HepG2 (cell line): ENCODE measurements around the gene MAMSTR. TPM values are rescaled to one million over a fixed set of nuclear protein-coding genes. Genes with fewer than 3 reads are reported as not detected.
A peak's percentile ranks its signal among the peaks of the same experiment; 100 is the strongest.

ENCODE experiments used
- ELF4 ChIP-seq: sonication (generic); formaldehyde crosslinking; IDR thresholded peaks from 2 replicates; pipeline ENCODE4 v1.5.0; 2020; ENCODE audit warnings: missing genetic modification reagents, mild to moderate bottlenecking, moderate library complexity, borderline replicate concordance
- HDAC1 ChIP-seq: sonication (generic); formaldehyde crosslinking; IDR thresholded peaks from 2 replicates; pipeline ENCODE4 v1.5.1; 2020; ENCODE audit warnings: mild to moderate bottlenecking, missing genetic modification reagents
- MEF2D ChIP-seq: sonication (generic); formaldehyde crosslinking; IDR thresholded peaks from 2 replicates; pipeline ENCODE4 v1.5.1; 2020; ENCODE audit warnings: mild to moderate bottlenecking, missing genetic modification reagents
- NCOA1 ChIP-seq: sonication (generic); formaldehyde crosslinking; IDR thresholded peaks from 2 replicates; pipeline ENCODE4 v1.9.0; 2021; ENCODE audit warnings: missing genetic modification reagents
- NFE2L1 ChIP-seq: sonication (generic); formaldehyde crosslinking; IDR thresholded peaks from 2 replicates; pipeline ENCODE4 v1.4.0; 2020; ENCODE audit warnings: missing genetic modification reagents, mild to moderate bottlenecking, borderline replicate concordance
- NFIC ChIP-seq: IDR thresholded peaks from 2 replicates; pipeline ENCODE4 v1.6.1; 2012; ENCODE audit warnings: mild to moderate bottlenecking, low read length, inconsistent platforms
- PCBP2 ChIP-seq: fragments of 200-400 bp; formaldehyde crosslinking; optimal IDR thresholded peaks from 2 replicates; pipeline ENCODE3; 2018; ENCODE audit warnings: low read length, low read depth; ENCODE audit not compliant: poor library complexity, severe bottlenecking
- RFXAP ChIP-seq: sonication (generic); formaldehyde crosslinking; IDR thresholded peaks from 2 replicates; pipeline ENCODE4 v1.4.0; 2020; ENCODE audit warnings: missing genetic modification reagents, borderline replicate concordance
- SATB2 ChIP-seq: sonication (generic); formaldehyde crosslinking; IDR thresholded peaks from 2 replicates; pipeline ENCODE4 v1.5.0; 2020; ENCODE audit warnings: missing genetic modification reagents
- ZNF230 ChIP-seq: sonication (generic); formaldehyde crosslinking; IDR thresholded peaks from 2 replicates; pipeline ENCODE4 v1.4.0; 2020; ENCODE audit warnings: mild to moderate bottlenecking, missing genetic modification reagents
- ZNF260 ChIP-seq: sonication (generic); formaldehyde crosslinking; IDR thresholded peaks from 2 replicates; pipeline ENCODE4 v1.4.0; 2020; ENCODE audit warnings: missing genetic modification reagents, low read depth, mild to moderate bottlenecking, borderline replicate concordance
- ZNF703 ChIP-seq: sonication (generic); formaldehyde crosslinking; IDR thresholded peaks from 2 replicates; pipeline ENCODE4 v1.5.1; 2020; ENCODE audit warnings: missing genetic modification reagents, mild to moderate bottlenecking, moderate library complexity, borderline replicate concordance
- polyA plus RNA-seq, 8 experiments: library from polyadenylated mRNA; depleted of rRNA in 3 of 8; stranded (reverse) in 7 of 8; unstranded in 1 of 8; fragments of >200 nt; fragmentation: Illumina TruSeq in 4 of 8; extraction: Trizol in 4 of 8; gene quantifications; 2 replicates each; pipeline versions ENCODE4 v1.2.1 to v1.2.3, GENCODE V29; 2011 to 2016; ENCODE audit warnings: low read depth in 4 of 8, missing spikeins in 1 of 8, mixed read lengths in 1 of 8; ENCODE audit not compliant: insufficient read depth in 1 of 8
- total RNA-seq, 5 experiments: library from RNA; depleted of rRNA; stranded (reverse); fragments of >200 nt; fragmentation: Illumina TruSeq; extraction: Trizol; gene quantifications; 2 replicates each; pipeline ENCODE4 v1.2.3, GENCODE V29; 2016; ENCODE audit warnings: low read depth in 1 of 5
- TF ChIP-seq, protein P1 (sequence below): IDR thresholded peaks from 2 replicates; pipeline ENCODE4 v1.6.1; 2016
- TF ChIP-seq, protein P2 (sequence below): sonication (generic); formaldehyde crosslinking; IDR thresholded peaks from 2 replicates; pipeline ENCODE4 v1.8.0; 2022; ENCODE audit warnings: low read depth, missing genetic modification reagents
- TF ChIP-seq, protein P3 (sequence below): sonication (generic); formaldehyde crosslinking; IDR thresholded peaks from 2 replicates; pipeline ENCODE4 v1.5.0; 2020; ENCODE audit warnings: missing genetic modification reagents
- TF ChIP-seq, protein P4 (sequence below): sonication (generic); formaldehyde crosslinking; conservative IDR thresholded peaks from 2 replicates; pipeline ENCODE4 v1.4.0; 2020; ENCODE audit warnings: mild to moderate bottlenecking, missing genetic modification reagents, moderate library complexity

MAMSTR gene
- total and polyA plus RNA-seq, 2 of the 13 experiments (the other 11 are each of a cell fraction or from before 2014, with no cell fraction given), result 2.2 to 2.4 TPM

DNA sequence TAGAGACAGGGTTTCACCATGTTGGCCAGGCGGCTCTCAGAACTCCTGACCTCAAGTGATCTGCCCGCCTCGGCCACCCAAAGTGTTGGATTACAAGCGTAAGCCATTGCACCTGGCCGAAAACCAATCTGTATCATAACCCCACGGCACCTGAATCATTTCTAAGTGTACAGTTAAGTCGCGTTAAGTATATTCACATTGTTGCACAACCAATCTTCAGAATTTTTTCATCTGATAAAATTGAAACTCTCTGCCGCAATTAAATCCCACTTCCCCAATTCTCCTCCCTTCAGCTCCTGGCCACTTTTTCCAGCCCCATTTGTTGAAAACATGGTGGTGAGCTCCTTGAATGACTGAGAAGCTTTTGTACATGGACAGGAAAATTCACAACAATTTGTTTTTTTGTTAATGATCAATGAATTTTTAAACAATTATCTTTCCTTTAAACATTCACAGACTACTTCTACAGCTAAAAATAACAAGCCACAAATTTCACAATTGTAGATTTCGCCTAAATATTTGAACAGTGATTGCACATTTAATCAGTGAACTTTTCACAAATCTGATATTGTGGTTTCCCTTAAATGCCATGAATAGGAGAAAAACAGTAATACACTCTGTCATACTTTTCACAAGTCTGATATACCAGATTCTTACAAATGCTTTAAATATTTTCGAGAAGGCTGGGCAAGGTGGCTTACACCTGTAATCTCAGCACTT, 49.6 kb upstream of the MAMSTR start (continued):
- TF ChIP-seq, protein P1, sequence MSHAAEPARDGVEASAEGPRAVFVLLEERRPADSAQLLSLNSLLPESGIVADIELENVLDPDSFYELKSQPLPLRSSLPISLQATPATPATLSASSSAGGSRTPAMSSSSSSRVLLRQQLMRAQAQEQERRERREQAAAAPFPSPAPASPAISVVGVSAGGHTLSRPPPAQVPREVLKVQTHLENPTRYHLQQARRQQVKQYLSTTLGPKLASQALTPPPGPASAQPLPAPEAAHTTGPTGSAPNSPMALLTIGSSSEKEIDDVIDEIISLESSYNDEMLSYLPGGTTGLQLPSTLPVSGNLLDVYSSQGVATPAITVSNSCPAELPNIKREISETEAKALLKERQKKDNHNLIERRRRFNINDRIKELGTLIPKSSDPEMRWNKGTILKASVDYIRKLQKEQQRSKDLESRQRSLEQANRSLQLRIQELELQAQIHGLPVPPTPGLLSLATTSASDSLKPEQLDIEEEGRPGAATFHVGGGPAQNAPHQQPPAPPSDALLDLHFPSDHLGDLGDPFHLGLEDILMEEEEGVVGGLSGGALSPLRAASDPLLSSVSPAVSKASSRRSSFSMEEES (CRISPR knock-in tag), result peak; percentile 45; the same call in 1 of the 2 replicates
- no peak for TF ChIP-seq PCBP2
- TF ChIP-seq, protein P2, sequence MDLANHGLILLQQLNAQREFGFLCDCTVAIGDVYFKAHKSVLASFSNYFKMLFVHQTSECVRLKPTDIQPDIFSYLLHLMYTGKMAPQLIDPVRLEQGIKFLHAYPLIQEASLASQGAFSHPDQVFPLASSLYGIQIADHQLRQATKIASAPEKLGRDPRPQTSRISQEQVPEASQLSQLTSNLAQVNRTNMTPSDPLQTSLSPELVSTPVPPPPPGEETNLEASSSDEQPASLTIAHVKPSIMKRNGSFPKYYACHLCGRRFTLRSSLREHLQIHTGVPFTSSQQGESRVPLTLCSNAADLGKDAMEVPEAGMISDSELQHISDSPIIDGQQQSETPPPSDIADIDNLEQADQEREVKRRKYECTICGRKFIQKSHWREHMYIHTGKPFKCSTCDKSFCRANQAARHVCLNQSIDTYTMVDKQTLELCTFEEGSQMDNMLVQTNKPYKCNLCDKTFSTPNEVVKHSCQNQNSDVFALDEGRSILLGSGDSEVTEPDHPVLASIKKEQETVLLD (CRISPR knock-in tag), result no peak
- TF ChIP-seq NFE2L1, result no peak
- TF ChIP-seq, protein P3, sequence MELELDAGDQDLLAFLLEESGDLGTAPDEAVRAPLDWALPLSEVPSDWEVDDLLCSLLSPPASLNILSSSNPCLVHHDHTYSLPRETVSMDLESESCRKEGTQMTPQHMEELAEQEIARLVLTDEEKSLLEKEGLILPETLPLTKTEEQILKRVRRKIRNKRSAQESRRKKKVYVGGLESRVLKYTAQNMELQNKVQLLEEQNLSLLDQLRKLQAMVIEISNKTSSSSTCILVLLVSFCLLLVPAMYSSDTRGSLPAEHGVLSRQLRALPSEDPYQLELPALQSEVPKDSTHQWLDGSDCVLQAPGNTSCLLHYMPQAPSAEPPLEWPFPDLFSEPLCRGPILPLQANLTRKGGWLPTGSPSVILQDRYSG, result no peak
- TF ChIP-seq ELF4 (CRISPR knock-in tag), result no peak
- no peak for TF ChIP-seq HDAC1 (CRISPR knock-in tag)
- TF ChIP-seq ZNF230 (CRISPR knock-in tag), result no peak
- no peak for TF ChIP-seq NCOA1 (CRISPR knock-in tag)
- TF ChIP-seq NFIC, result no peak
- TF ChIP-seq ZNF703 (CRISPR knock-in tag), result no peak
- peak; percentile 51; the same call in 1 of the 2 replicates for TF ChIP-seq MEF2D
- TF ChIP-seq ZNF260 (CRISPR knock-in tag), result no peak
- no peak for TF ChIP-seq RFXAP
- TF ChIP-seq, protein P4, sequence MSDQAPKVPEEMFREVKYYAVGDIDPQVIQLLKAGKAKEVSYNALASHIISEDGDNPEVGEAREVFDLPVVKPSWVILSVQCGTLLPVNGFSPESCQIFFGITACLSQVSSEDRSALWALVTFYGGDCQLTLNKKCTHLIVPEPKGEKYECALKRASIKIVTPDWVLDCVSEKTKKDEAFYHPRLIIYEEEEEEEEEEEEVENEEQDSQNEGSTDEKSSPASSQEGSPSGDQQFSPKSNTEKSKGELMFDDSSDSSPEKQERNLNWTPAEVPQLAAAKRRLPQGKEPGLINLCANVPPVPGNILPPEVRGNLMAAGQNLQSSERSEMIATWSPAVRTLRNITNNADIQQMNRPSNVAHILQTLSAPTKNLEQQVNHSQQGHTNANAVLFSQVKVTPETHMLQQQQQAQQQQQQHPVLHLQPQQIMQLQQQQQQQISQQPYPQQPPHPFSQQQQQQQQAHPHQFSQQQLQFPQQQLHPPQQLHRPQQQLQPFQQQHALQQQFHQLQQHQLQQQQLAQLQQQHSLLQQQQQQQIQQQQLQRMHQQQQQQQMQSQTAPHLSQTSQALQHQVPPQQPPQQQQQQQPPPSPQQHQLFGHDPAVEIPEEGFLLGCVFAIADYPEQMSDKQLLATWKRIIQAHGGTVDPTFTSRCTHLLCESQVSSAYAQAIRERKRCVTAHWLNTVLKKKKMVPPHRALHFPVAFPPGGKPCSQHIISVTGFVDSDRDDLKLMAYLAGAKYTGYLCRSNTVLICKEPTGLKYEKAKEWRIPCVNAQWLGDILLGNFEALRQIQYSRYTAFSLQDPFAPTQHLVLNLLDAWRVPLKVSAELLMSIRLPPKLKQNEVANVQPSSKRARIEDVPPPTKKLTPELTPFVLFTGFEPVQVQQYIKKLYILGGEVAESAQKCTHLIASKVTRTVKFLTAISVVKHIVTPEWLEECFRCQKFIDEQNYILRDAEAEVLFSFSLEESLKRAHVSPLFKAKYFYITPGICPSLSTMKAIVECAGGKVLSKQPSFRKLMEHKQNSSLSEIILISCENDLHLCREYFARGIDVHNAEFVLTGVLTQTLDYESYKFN (CRISPR knock-in tag), result peak; percentile 53
- no peak for TF ChIP-seq SATB2 (CRISPR knock-in tag)
